Measurements from ENCODE around the gene YRDC. TPM values are rescaled to one million over a fixed set of nuclear protein-coding genes. Genes with fewer than 3 reads are reported as not detected.

The YRDC gene
- total and polyA plus RNA-seq, 2 of the 13 experiments (the other 11 are each of a cell fraction or from before 2014, with no cell fraction given) = 27.5 to 29.2 TPM

DNA sequence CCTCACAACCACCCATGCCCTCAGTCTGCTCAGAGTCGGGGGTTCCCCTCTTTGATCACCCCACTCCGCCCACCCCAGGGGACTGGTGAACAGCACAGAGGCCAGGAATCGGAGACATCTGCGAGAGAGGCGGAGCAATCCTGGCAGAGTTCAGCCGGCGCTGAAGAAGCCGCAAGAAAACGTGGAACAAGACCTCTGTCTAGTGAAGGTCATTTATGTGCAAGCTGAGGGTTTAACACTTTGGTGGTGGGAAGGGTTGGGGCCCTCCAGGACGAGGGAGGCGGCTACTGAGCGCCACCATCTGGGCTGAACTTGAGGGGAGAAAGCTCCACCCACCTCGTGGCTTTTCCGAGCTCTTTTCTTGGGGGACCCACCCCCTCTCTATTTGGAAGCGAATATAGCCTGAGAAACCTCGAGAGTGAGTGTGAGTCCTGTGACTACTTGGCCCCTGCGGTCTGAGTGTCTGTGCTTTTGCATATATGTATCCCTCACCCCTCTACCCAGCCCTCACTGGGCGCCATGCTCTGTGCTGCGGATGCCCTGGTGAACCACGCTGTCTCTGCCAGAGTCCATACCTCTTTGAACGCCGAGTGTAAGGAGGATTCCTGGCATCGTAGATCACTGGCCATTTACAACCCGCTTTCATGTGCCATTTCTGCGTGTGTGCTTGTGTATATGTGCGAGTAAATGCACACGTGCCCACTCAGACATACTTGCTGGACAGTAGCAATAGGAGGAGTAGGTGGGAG, 41.9 kb downstream of the YRDC start:
- H3K27ac ChIP-seq (ENCODE audit: extremely low read length, insufficient read depth, low read length) = no peak overlapping the region
- in situ Hi-C loops (cut with HindIII; ENCODE audit: extremely low pct_ligation_motif_present, low pct_unique_long_range_greater_than_20kb) = no loop called here
- peaks cover 6% of the 10 kb centered on the region; the same call in 1 of the 2 replicates for H3K4me1 ChIP-seq (ENCODE audit: insufficient read depth, low read length)
- intact Hi-C loops (cut with micrococcal nuclease; ENCODE audit: unreplicated experiment) = no loop called here
- no peak for DNase-seq (ENCODE audit: low spot score)
- ChIA-PET CTCF (ENCODE audit: low intra/inter-chr PET ratio, low total read pairs) (no interaction called here), POLR2A (interaction anchor here (1.6 kb wide), 1 partner anchor 76 kb away, joined by 5 read pairs; a partner anchor contains a TSS)
- peak overlapping the region in 1 of 3 experiments; percentile 2; a peak in 1 of 6 replicates for H3K4me3 ChIP-seq (replicated peaks in 1 of 3; ENCODE audit: insufficient read depth in 1 of 3, low read depth in 2 of 3, low read length in 3 of 3)
- H3K4me2 ChIP-seq (ENCODE audit: low read depth, low read length) = peak overlapping the region; percentile 45
- H2AFZ ChIP-seq (ENCODE audit: low read length) = no peak overlapping the region
- TF ChIP-seq ZNF652 (CRISPR knock-in tag; IDR thresholded peaks at IDR 0.05; ENCODE audit: borderline replicate concordance, low read depth) (peak; percentile 64), STAG1 (CRISPR knock-in tag; IDR thresholded peaks at IDR 0.05) (peak; percentile 57), REXO4 (CRISPR knock-in tag; IDR thresholded peaks at IDR 0.05; ENCODE audit: borderline replicate concordance) (no peak), KDM4B (CRISPR knock-in tag; IDR thresholded peaks at IDR 0.05) (no peak), ZNF616 (CRISPR knock-in tag; IDR thresholded peaks at IDR 0.05; ENCODE audit: low read depth) (no peak)
- TF ChIP-seq, protein P1, sequence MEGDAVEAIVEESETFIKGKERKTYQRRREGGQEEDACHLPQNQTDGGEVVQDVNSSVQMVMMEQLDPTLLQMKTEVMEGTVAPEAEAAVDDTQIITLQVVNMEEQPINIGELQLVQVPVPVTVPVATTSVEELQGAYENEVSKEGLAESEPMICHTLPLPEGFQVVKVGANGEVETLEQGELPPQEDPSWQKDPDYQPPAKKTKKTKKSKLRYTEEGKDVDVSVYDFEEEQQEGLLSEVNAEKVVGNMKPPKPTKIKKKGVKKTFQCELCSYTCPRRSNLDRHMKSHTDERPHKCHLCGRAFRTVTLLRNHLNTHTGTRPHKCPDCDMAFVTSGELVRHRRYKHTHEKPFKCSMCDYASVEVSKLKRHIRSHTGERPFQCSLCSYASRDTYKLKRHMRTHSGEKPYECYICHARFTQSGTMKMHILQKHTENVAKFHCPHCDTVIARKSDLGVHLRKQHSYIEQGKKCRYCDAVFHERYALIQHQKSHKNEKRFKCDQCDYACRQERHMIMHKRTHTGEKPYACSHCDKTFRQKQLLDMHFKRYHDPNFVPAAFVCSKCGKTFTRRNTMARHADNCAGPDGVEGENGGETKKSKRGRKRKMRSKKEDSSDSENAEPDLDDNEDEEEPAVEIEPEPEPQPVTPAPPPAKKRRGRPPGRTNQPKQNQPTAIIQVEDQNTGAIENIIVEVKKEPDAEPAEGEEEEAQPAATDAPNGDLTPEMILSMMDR (CRISPR knock-in tag; IDR thresholded peaks at IDR 0.05) = peak; percentile 52
- no peak overlapping the region for H3K9ac ChIP-seq (ENCODE audit: insufficient read depth, low read depth, low read length)
- no peaks in the 10 kb centered on the region for H3K79me2 ChIP-seq (ENCODE audit: insufficient read depth, low read length)
- BruUV-seq (replicated peaks) = no TSS peak
- H4K20me1 ChIP-seq (ENCODE audit: insufficient read depth, low read length) = no peaks in the 10 kb centered on the region
- peaks cover 0 to 42% of the 10 kb centered on the region in 2 experiments; a peak in 4 of 5 replicates for H3K27me3 ChIP-seq (ENCODE audit: control insufficient read depth in 1 of 2, insufficient read depth in 2 of 2, low read length in 2 of 2)
- 14% methylated on average over 19 of the region's 27 CpGs for WGBS (ENCODE audit: low lambda C conversion rate)
- no peaks in the 10 kb centered on the region for H3K36me3 ChIP-seq (replicated peaks in 1 of 2; ENCODE audit: control insufficient read depth in 1 of 2, insufficient read depth in 2 of 2, low read length in 2 of 2)
- peak; percentile 35 for ATAC-seq
- FAIRE-seq = no peak
- H3K9me3 ChIP-seq (ENCODE audit: low read length) = no peaks in the 10 kb centered on the region

Data from HepG2 (cell line).